Measurements from ENCODE around the gene GNG8. TPM values are rescaled to one million over a fixed set of nuclear protein-coding genes. Genes with fewer than 3 reads are reported as not detected.

Gene GNG8
- total and polyA plus RNA-seq, 9 of the 15 experiments (the other 6 are each of a cell fraction or from before 2014, with no cell fraction given) = 1.3 TPM; not detected in 8

GRCh38 chr19:46601318-46602224 is 34.4 kb downstream of the GNG8 start, which contains the start of gene CALM3 (continued):
- TF ChIP-seq ZNF511 (CRISPR knock-in tag; IDR thresholded peaks at IDR 0.05) = 0 out of 2 replicates have a peak, but pooled peaks have one; percentile 20
- TF ChIP-seq ZNF780A (CRISPR knock-in tag; IDR thresholded peaks at IDR 0.05) = no peak
- peak in 1 of 2 experiments; percentile 40; a peak in 1 of 4 replicates for TF ChIP-seq UBTF (IDR thresholded peaks at IDR 0.05; ENCODE audit: borderline replicate concordance in 1 of 2, low read depth in 2 of 2, low read length in 2 of 2)
- no peak for TF ChIP-seq ZKSCAN8 (CRISPR knock-in tag; IDR thresholded peaks at IDR 0.05)
- TF ChIP-seq PCBP1 (IDR thresholded peaks at IDR 0.05; ENCODE audit: low read depth, low read length, poor library complexity, severe bottlenecking) = no peak
- peak; percentile 55 for TF ChIP-seq TAF1 (IDR thresholded peaks at IDR 0.05; ENCODE audit: control insufficient read depth, extremely low read depth, insufficient read depth, low read length, severe bottlenecking)
- TF ChIP-seq FOSL1 (tag; conservative IDR thresholded peaks at IDR 0.05) = no peak
- no peak for TF ChIP-seq MBD1 (CRISPR knock-in tag; IDR thresholded peaks at IDR 0.05)
- TF ChIP-seq RBBP5 (IDR thresholded peaks at IDR 0.05; ENCODE audit: borderline replicate concordance, insufficient read depth, low read length, poor library complexity, severe bottlenecking) = peak; percentile 37
- no peak for TF ChIP-seq GATAD2B (IDR thresholded peaks at IDR 0.05; ENCODE audit: borderline replicate concordance)
- TF ChIP-seq AFF1 (IDR thresholded peaks at IDR 0.05; ENCODE audit: low read depth in 1 of 2, partially characterized antibody in 2 of 2) = no peak
- no peak for TF ChIP-seq PKNOX1 (IDR thresholded peaks at IDR 0.05)

Measured in K562 (cell line).